ENCODE data around the gene CYB561D2. TPM values are rescaled to one million over a fixed set of nuclear protein-coding genes. Genes with fewer than 3 reads are reported as not detected.
A peak's percentile ranks its signal among the peaks of the same experiment; 100 is the strongest.

Gene CYB561D2
- total and polyA plus RNA-seq, 2 of the 13 experiments (the other 11 are each of a cell fraction or from before 2014, with no cell fraction given): 11.1 to 17.2 TPM

DNA sequence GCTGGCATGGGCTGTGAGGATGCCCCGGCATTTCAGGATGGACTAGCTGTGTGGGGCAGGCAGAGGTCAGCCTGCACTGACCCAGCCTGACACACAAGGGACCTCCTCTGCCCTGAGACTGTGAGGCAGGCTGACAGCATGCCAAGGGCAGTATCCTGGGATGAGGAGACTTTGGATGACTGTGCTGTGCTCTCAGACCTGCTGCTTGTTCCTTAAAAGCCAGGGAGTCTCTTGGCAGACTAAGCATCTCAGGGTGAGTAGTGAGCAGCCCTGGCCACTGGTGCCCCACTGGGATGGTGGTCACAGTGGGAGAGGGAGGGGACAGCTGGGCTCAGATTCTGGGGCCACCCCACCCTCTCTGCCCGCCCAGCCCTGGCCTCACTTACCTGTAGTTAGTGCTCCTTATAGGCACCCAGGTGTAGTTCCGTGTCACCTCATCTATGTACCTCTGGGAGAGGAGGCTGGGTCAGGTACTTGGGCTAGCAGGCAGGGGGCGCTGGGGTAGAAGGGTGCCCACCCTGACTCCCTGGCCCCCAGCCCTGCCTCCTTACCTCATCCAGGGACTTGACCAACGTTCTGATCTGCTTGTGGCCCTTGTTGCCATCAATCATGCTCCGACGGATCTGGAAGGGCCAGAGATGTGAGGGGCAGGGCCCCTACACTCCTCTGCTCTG lies 24.7 kb downstream of the CYB561D2 start:
- Histone ChIP-seq H3K27me3 (ENCODE audit: control insufficient read depth in 1 of 2, insufficient read depth in 2 of 2, low read length in 2 of 2) (peaks cover 8 to 33% of the 10 kb centered on the region in 2 experiments; a peak in 4 of 5 replicates), H3K36me3 (replicated peaks in 1 of 2; ENCODE audit: control insufficient read depth in 1 of 2, insufficient read depth in 2 of 2, low read length in 2 of 2) (no peaks in the 10 kb centered on the region), H3K4me3 (replicated peaks in 1 of 3; ENCODE audit: insufficient read depth in 1 of 3, low read depth in 2 of 3, low read length in 3 of 3) (no peak overlapping the region), H3K79me2 (ENCODE audit: insufficient read depth, low read length) (no peaks in the 10 kb centered on the region), H4K20me1 (ENCODE audit: insufficient read depth, low read length) (no peaks in the 10 kb centered on the region), H2AFZ (ENCODE audit: low read length) (no peak overlapping the region), H3K9ac (ENCODE audit: insufficient read depth, low read depth, low read length) (no peak overlapping the region), H3K9me3 (ENCODE audit: low read length) (no peaks in the 10 kb centered on the region), H3K27ac (ENCODE audit: extremely low read length, insufficient read depth, low read length) (no peak overlapping the region), H3K4me1 (ENCODE audit: insufficient read depth, low read length) (peaks cover 15% of the 10 kb centered on the region), H3K4me2 (ENCODE audit: low read depth, low read length) (no peak overlapping the region)
- ChIA-PET CTCF (ENCODE audit: low intra/inter-chr PET ratio, low total read pairs) (no interaction called here), POLR2A (no interaction called here)
- no peak for DNase-seq (ENCODE audit: low spot score)
- ATAC-seq: peak; percentile 30
- no TSS peak for BruUV-seq (replicated peaks)
- intact Hi-C loops (cut with micrococcal nuclease; ENCODE audit: unreplicated experiment): no loop called here
- no peak for TF ChIP-seq ETV6 (CRISPR knock-in tag; conservative IDR thresholded peaks at IDR 0.05)
- TF ChIP-seq ZNF800 (CRISPR knock-in tag; IDR thresholded peaks at IDR 0.05): no peak
- TF ChIP-seq, protein P1, sequence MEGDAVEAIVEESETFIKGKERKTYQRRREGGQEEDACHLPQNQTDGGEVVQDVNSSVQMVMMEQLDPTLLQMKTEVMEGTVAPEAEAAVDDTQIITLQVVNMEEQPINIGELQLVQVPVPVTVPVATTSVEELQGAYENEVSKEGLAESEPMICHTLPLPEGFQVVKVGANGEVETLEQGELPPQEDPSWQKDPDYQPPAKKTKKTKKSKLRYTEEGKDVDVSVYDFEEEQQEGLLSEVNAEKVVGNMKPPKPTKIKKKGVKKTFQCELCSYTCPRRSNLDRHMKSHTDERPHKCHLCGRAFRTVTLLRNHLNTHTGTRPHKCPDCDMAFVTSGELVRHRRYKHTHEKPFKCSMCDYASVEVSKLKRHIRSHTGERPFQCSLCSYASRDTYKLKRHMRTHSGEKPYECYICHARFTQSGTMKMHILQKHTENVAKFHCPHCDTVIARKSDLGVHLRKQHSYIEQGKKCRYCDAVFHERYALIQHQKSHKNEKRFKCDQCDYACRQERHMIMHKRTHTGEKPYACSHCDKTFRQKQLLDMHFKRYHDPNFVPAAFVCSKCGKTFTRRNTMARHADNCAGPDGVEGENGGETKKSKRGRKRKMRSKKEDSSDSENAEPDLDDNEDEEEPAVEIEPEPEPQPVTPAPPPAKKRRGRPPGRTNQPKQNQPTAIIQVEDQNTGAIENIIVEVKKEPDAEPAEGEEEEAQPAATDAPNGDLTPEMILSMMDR (CRISPR knock-in tag; IDR thresholded peaks at IDR 0.05): peak; percentile 46; the same call in 1 of the 2 replicates
- WGBS (ENCODE audit: low lambda C conversion rate): 15% methylated on average over 4 of the region's 7 CpGs
- in situ Hi-C loops (cut with HindIII; ENCODE audit: extremely low pct_ligation_motif_present, low pct_unique_long_range_greater_than_20kb): no loop called here
- no peak for FAIRE-seq

DNA sequence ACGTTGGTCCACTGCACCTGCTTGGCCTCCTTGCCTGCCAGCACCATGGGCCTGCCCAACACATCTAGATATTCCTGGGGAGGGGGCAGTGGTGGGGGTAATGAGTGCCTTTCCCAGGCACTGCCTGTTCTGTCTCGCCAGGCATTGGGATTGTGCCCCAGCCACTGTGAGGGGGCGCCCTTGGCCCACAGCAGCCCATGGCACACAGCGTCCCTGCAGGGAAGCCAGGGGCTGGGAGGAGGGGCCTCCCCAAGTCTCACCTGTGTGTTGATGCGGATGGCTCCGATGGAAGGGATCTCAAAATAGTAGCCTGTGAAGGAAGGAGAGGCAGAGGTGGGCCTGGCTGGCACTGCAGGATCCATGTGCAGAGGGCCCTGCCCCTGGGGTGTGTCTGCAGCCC lies 27.4 kb downstream of the CYB561D2 start:
- no peak for ATAC-seq
- no peaks in the 10 kb centered on the region for H4K20me1 ChIP-seq (ENCODE audit: insufficient read depth, low read length)
- H3K9ac ChIP-seq (ENCODE audit: insufficient read depth, low read depth, low read length): no peak overlapping the region
- no peak overlapping the region for H3K4me2 ChIP-seq (ENCODE audit: low read depth, low read length)
- DNase-seq (ENCODE audit: low spot score): no peak
- no peak overlapping the region for H3K27ac ChIP-seq (ENCODE audit: extremely low read length, insufficient read depth, low read length)
- FAIRE-seq: no peak
- no peak overlapping the region for H2AFZ ChIP-seq (ENCODE audit: low read length)
- H3K27me3 ChIP-seq (ENCODE audit: control insufficient read depth in 1 of 2, insufficient read depth in 2 of 2, low read length in 2 of 2): peaks cover 8 to 23% of the 10 kb centered on the region in 2 experiments; a peak in 4 of 5 replicates
- no peak overlapping the region for H3K4me3 ChIP-seq (replicated peaks in 1 of 3; ENCODE audit: insufficient read depth in 1 of 3, low read depth in 2 of 3, low read length in 3 of 3)
- 0% methylated on average over 2 of the region's 6 CpGs for WGBS (ENCODE audit: low lambda C conversion rate)
- H3K9me3 ChIP-seq (ENCODE audit: low read length): no peaks in the 10 kb centered on the region
- ChIA-PET POLR2A (no interaction called here), CTCF (ENCODE audit: low intra/inter-chr PET ratio, low total read pairs) (no interaction called here)
- peaks cover 16% of the 10 kb centered on the region for H3K4me1 ChIP-seq (ENCODE audit: insufficient read depth, low read length)
- intact Hi-C loops (cut with micrococcal nuclease; ENCODE audit: unreplicated experiment): no loop called here
- no TSS peak for BruUV-seq (replicated peaks)
- in situ Hi-C loops (cut with HindIII; ENCODE audit: extremely low pct_ligation_motif_present, low pct_unique_long_range_greater_than_20kb): no loop called here
- H3K79me2 ChIP-seq (ENCODE audit: insufficient read depth, low read length): no peaks in the 10 kb centered on the region
- no peaks in the 10 kb centered on the region for H3K36me3 ChIP-seq (replicated peaks in 1 of 2; ENCODE audit: control insufficient read depth in 1 of 2, insufficient read depth in 2 of 2, low read length in 2 of 2)
- no peak for TF ChIP-seq ZMYM4 (CRISPR knock-in tag; IDR thresholded peaks at IDR 0.05)
- TF ChIP-seq ZNF124 (CRISPR knock-in tag; IDR thresholded peaks at IDR 0.05): no peak
- TF ChIP-seq CSRNP1 (CRISPR knock-in tag; IDR thresholded peaks at IDR 0.05): no peak
- no peak for TF ChIP-seq SIN3A (IDR thresholded peaks at IDR 0.05; ENCODE audit: borderline replicate concordance, low read depth, low read length)
- TF ChIP-seq LBX2 (CRISPR knock-in tag; IDR thresholded peaks at IDR 0.05; ENCODE audit: borderline replicate concordance): no peak
- no peak for TF ChIP-seq SCMH1 (CRISPR knock-in tag; IDR thresholded peaks at IDR 0.05; ENCODE audit: borderline replicate concordance)
- no peak for TF ChIP-seq ZNF556 (CRISPR knock-in tag; IDR thresholded peaks at IDR 0.05; ENCODE audit: borderline replicate concordance)
